ENCODE results near the gene WT1. TPM values are rescaled to one million over a fixed set of nuclear protein-coding genes. Genes with fewer than 3 reads are reported as not detected.

Gene WT1
- total RNA-seq, 1 experiment from 2014 or later = 4.7 TPM

DNA sequence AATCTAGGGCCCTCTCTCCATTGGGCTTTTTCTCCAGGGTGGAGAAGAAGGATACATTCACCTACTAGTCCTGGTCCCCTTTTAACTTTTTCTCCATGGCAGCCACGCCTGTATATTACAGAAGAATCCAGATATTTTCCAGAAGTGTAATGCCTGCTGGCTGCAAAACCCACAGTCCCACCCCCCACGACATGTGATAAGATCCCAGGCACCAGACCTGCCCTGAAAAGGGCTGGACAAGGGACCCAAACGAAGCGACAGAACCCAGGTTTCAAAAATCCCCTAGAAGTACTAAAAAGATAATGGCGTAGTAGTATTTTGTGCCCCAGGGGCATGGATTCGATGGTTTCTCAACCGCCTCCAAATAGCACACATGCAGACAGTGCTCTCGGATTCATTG lies 2.8 kb downstream of the WT1 start:
- CTCF ChIA-PET = no interaction called here
- POLR2A ChIA-PET = no interaction called here
- Histone ChIP-seq H3K4me3 (ENCODE audit: low read depth, low read length) (no peak overlapping the region), H3K9me3 (no peaks in the 10 kb centered on the region), H3K36me3 (ENCODE audit: control insufficient read depth, insufficient read depth, low read length) (no peaks in the 10 kb centered on the region), H3K4me1 (peaks cover 4% of the 10 kb centered on the region; the same call in 1 of the 2 replicates), H3K27me3 (replicated peaks; ENCODE audit: control insufficient read depth, insufficient read depth, low read length) (no peaks in the 10 kb centered on the region; the same call in 1 of the 2 replicates)
- H3K4me3 Mint-ChIP-seq (ENCODE audit: unreplicated experiment) = no peak overlapping the region
- no TSS peak for BruUV-seq (replicated peaks)
- no peaks in the 10 kb centered on the region for H3K4me1 Mint-ChIP-seq (ENCODE audit: low read depth, unreplicated experiment)
- no peaks in the 10 kb centered on the region for H3K36me3 Mint-ChIP-seq (ENCODE audit: insufficient read depth, unreplicated experiment)
- H3K27ac Mint-ChIP-seq (ENCODE audit: unreplicated experiment) = no peak overlapping the region
- H3K9me3 Mint-ChIP-seq (ENCODE audit: unreplicated experiment) = no peaks in the 10 kb centered on the region
- no peaks in the 10 kb centered on the region for H3K27me3 Mint-ChIP-seq (ENCODE audit: insufficient read depth, unreplicated experiment)
- TF ChIP-seq, protein P1, sequence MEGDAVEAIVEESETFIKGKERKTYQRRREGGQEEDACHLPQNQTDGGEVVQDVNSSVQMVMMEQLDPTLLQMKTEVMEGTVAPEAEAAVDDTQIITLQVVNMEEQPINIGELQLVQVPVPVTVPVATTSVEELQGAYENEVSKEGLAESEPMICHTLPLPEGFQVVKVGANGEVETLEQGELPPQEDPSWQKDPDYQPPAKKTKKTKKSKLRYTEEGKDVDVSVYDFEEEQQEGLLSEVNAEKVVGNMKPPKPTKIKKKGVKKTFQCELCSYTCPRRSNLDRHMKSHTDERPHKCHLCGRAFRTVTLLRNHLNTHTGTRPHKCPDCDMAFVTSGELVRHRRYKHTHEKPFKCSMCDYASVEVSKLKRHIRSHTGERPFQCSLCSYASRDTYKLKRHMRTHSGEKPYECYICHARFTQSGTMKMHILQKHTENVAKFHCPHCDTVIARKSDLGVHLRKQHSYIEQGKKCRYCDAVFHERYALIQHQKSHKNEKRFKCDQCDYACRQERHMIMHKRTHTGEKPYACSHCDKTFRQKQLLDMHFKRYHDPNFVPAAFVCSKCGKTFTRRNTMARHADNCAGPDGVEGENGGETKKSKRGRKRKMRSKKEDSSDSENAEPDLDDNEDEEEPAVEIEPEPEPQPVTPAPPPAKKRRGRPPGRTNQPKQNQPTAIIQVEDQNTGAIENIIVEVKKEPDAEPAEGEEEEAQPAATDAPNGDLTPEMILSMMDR (IDR thresholded peaks at IDR 0.05; ENCODE audit: insufficient read depth in 1 of 2, low read depth in 1 of 2, low read length in 1 of 2, severe bottlenecking in 1 of 2, unreplicated experiment in 1 of 2) = no peak
- intact Hi-C loops (cut with micrococcal nuclease; ENCODE audit: unreplicated experiment) = no loop called here
- DNase-seq = no peak

DNA sequence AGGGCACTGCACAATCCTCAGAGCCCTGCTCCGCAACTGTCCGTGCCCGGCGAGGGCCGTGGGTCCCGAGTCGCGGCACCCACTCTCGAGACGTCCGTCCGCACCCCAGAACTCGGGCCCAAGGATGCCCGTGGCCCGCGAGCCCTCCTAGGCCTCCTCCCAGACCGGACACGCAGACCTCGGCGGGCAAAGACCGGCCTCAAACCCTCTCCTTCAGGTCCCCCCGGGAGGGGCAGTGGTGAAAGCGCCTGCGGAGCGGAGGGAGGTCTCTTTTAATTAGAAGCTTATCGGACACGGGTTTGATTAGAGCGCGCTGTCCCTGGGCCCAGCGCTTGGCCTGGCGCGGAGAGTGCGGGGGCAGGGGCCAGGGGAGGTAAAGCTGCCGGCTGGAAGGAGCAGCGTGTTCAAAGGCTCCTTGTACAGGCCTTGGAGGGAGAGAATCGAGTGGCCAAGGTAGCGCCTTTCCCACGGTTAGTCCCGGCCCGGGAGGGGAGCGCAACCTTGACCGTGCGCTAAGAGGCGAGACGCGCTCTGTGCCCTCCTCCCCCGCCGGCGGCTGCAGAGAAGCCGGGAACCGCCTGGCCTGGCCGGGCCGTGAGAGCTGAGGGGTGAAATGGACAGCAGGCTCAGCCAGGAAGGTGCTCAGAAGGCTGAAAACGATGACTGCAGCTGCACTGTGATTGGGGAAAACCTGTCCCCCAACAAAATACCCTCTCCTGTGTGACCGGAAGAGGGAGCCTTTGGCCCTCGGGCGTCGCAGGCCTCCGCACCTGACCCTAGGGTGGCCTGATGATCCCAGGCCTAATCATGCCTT lies 4.6 kb downstream of the WT1 start:
- Mint-ChIP-seq H3K4me3 (ENCODE audit: unreplicated experiment) (no peak overlapping the region), H3K4me1 (ENCODE audit: low read depth, unreplicated experiment) (no peaks in the 10 kb centered on the region), H3K27me3 (ENCODE audit: insufficient read depth, unreplicated experiment) (no peaks in the 10 kb centered on the region), H3K9me3 (ENCODE audit: unreplicated experiment) (no peaks in the 10 kb centered on the region), H3K36me3 (ENCODE audit: insufficient read depth, unreplicated experiment) (no peaks in the 10 kb centered on the region), H3K27ac (ENCODE audit: unreplicated experiment) (no peak overlapping the region)
- ChIA-PET CTCF (no interaction called here), POLR2A (no interaction called here)
- DNase-seq = no peak
- intact Hi-C loops (cut with micrococcal nuclease; ENCODE audit: unreplicated experiment) = no loop called here
- Histone ChIP-seq H3K27me3 (replicated peaks; ENCODE audit: control insufficient read depth, insufficient read depth, low read length) (no peaks in the 10 kb centered on the region), H3K36me3 (ENCODE audit: control insufficient read depth, insufficient read depth, low read length) (no peaks in the 10 kb centered on the region), H3K9me3 (no peaks in the 10 kb centered on the region), H3K4me3 (ENCODE audit: low read depth, low read length) (no peak overlapping the region), H3K4me1 (peaks cover 4% of the 10 kb centered on the region; the same call in 1 of the 2 replicates)
- BruUV-seq (replicated peaks) = no TSS peak
- TF ChIP-seq, protein P1 (IDR thresholded peaks at IDR 0.05; ENCODE audit: insufficient read depth in 1 of 2, low read depth in 1 of 2, low read length in 1 of 2, severe bottlenecking in 1 of 2, unreplicated experiment in 1 of 2) = no peak

DNA sequence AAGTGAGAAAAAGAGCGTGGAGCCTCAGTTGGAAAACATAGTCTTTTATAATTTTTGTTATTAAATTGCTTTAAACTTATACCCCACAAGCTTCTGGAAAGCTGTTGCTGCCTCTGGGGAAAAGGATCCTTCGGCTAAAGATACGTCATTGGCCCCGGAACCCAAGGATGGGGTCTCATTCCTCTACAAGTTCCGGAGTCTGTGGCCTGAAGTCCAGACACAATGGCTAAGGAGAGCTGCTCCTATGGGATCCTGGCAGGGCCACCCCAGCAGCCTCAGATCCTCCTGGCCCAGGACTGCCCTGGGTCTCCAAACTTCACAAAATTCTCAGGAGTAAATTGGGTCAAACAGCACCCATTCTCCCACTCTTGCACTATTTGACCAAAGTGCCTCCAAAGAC lies 5.9 kb downstream of the WT1 start:
- Histone ChIP-seq H3K36me3 (ENCODE audit: control insufficient read depth, insufficient read depth, low read length) (no peaks in the 10 kb centered on the region), H3K4me1 (peaks cover 4% of the 10 kb centered on the region; the same call in 1 of the 2 replicates), H3K4me3 (ENCODE audit: low read depth, low read length) (no peak overlapping the region), H3K27me3 (replicated peaks; ENCODE audit: control insufficient read depth, insufficient read depth, low read length) (no peaks in the 10 kb centered on the region), H3K9me3 (no peaks in the 10 kb centered on the region)
- ChIA-PET POLR2A (no interaction called here), CTCF (no interaction called here)
- no peak for DNase-seq
- intact Hi-C loops (cut with micrococcal nuclease; ENCODE audit: unreplicated experiment) = no loop called here
- Mint-ChIP-seq H3K36me3 (ENCODE audit: insufficient read depth, unreplicated experiment) (no peaks in the 10 kb centered on the region), H3K4me3 (ENCODE audit: unreplicated experiment) (no peak overlapping the region), H3K9me3 (ENCODE audit: unreplicated experiment) (no peaks in the 10 kb centered on the region), H3K27me3 (ENCODE audit: insufficient read depth, unreplicated experiment) (no peaks in the 10 kb centered on the region), H3K4me1 (ENCODE audit: low read depth, unreplicated experiment) (no peaks in the 10 kb centered on the region), H3K27ac (ENCODE audit: unreplicated experiment) (no peak overlapping the region)
- BruUV-seq (replicated peaks) = no TSS peak
- TF ChIP-seq, protein P1 (IDR thresholded peaks at IDR 0.05; ENCODE audit: insufficient read depth in 1 of 2, low read depth in 1 of 2, low read length in 1 of 2, severe bottlenecking in 1 of 2, unreplicated experiment in 1 of 2) = no peak

All from Caco-2 (cell line).